T follicular helper cell (primary cell): ENCODE results near the gene ZSCAN12.
"Not testable (repeated sequence)": the region's sequence is repeated elsewhere in the genome, so short reads cannot be mapped to it uniquely, and the experiment has no call there.

Experiments
- DNase-seq: peaks from one replicate; pipeline ENCODE4 v3.0.0-alpha.2; 2020; ENCODE audit warnings: low read depth
- total RNA-seq, 2 experiments: gene quantifications; one replicate each; lab custom pipeline; 2026; lab: John Stamatoyannopoulos, UW

The ZSCAN12 gene
- total RNA-seq = 19.7 to 28.1 reads per million in 2 experiments

DNA sequence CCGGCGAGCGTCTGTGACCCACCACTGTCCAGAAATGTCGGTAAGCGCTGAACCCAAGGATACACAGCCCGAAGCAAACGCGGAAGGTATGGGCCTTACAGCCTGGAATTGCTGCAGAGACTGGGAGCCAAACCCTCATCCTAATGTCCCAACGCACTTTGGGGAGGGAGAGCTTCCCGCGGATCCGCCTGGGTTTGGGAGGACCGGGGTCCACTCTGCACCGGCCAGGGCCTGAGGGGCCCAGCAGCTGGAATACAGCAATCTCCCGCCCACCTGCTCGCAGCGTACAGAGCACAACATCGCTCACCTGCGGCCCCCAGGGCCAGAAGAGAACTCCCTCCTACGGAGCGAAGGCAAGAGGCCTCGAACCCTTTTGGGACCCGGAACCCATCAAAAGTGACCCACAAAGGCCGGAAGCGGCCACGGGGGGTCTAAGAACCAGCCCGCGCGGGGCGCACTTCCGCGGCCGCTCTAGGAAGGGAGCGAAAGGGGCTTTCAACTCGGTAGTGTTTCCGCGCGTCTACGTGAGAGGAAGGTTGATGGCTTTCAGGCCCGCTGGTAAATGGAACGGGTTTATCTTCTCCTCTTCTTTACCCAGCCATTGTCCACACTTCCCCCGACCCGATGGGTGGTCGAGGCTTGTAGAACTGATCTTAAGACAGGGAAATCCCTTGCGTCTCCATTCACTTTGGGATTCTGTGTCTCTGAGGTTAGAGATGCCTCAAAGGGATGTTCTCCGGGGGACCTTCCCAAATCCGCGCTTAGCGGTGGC, at the start of gene ZSCAN12:
Gene ZSCAN12 (minus strand): TSS at position 398 of the 772 bp plus-strand sequence. CDS start 1,342 bp downstream, outside the sequence.
- DNase-seq = peak; percentile 65

DNA sequence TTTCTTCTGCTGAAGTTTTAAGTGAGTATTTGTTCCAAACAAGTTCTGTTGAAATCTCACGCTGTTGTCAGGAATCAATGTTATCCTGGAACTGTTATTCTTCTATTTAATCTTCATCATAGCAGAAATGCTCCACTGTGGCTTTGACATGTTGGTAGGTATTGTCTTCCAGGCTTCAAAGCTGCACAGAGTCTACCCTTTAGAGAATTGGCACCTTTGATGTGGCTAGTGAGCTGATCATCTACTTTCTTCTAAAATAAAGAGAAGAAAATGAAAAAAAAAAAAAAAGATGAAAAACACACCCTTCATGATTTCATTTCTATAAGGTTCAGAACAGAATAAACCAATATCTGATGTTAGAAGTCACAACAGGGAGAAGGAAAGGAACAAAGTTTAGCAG, 49.5 kb upstream of the ZSCAN12 start:
- DNase-seq = no peak

GRCh38 chr6:28447512-28447906, 48.0 kb upstream of the ZSCAN12 start:
- not testable (repeated sequence) for DNase-seq

DNA sequence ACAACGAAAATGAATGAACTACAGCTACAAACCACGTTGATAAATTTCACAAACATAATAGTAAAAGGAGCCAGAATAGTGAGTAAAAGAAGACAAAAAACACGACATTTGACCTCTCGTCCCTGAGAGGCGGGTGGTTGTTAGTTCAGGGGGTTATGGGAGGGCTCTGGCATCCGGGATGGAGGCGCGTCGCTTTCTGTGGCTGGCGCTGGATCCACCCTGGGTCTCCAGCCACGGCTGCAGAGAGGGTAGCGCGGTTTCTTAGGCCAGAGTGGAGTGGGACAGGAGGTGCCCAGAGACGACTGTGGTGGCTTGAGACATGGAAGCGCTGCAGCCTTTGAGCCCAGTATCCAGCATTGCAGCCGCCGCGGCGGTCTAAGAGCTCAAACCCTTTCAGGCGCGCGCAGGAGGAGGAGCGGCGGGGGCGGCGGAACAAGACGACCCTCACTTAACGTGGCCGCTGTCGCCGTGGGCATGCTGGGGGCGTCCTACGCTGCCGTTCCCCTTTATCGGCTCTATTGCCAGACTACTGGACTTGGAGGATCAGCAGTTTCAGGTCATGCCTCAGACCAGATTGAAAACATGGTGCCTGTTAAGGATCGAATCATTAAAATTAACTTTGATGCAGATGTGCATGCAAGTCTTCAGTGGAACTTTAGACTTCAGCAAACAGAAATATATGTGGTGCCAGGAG, 47.4 kb upstream of the ZSCAN12 start:
- no peak for DNase-seq

GRCh38 chr6:28444759-28445158, 45.2 kb upstream of the ZSCAN12 start:
- DNase-seq = not testable (repeated sequence)

- DNase-seq = peak; percentile 80
Measured at GRCh38 chr6:28443112-28443773, 43.7 kb upstream of the ZSCAN12 start, which contains the start of gene ZSCAN23. Gene ZSCAN23 (minus strand): TSS chr6:28443491. CDS start chr6:28436266, 7,225 bp downstream.

GRCh38 chr6:28442586-28442985, 43.0 kb upstream of the ZSCAN12 start:
- DNase-seq = no peak

- DNase-seq = no peak
Measured at GRCh38 chr6:28436404-28436803, 36.9 kb upstream of the ZSCAN12 start.

DNA sequence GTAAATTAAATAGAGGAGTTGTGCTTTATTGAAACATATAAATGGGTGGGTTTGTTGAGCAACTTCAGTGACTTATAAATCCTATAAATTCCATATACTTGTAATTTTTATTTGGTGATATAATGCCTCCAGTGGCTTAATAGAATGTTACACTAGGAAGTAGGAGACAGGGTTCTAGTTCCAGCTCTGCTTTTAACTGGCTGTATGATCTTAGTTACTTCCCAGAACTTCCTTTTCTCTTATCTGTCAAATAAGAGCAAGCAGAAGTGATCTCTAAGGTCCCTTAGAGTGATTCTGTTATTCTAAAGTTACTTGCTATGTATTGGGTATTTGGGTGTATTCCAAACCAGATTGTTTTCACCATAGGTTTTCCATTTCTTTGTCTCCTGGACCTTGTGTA, 33.6 kb upstream of the ZSCAN12 start:
- DNase-seq = no peak

DNA sequence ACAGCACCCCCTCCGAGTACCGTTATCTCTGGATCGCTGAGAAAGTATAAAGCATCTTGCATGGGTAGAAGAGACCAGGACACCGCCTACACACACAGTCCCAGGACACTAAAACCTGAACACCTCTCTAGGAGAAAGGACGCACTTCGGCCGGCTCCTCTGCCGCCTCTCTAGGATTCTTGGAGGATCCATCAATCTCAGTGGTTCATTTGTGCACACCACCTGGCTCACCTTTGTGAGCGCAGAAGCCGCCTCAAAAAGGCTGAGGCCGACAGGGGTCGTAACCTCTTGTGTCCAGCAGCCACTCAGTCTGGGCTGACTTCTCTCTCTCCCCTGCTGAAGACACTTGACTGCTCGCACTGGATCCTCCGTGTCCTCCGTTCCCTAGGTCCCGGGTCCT, 30.2 kb upstream of the ZSCAN12 start:
- DNase-seq = no peak

DNA sequence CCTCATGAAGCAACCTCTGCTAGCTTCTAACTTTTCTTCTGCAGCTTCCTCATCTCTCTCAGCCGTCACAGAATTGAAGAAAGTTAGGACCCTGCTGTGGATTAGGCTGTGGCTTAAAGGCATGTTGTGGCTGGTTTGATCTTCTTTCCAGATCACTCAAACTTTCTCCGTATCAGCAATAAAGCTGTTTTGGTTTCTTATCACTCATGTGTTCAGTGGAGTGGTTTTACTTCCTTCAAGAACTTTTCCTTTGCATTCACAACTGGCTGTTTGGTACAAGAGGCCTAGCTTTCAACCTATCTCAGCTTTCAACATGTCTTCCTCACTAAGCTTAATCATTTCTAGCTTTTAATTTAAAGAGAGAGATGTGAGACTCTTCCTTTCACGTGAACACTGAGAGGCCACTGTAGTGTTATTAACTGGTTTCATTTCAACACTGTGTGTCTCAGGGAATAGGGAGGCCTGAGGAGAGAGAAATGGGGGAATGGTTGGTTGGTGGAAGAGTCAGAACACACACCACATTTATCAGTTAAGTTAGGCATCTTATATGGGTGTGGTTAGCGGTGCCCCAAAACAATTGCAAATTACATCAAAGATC, 26.5 kb upstream of the ZSCAN12 start:
- no peak for DNase-seq

DNA sequence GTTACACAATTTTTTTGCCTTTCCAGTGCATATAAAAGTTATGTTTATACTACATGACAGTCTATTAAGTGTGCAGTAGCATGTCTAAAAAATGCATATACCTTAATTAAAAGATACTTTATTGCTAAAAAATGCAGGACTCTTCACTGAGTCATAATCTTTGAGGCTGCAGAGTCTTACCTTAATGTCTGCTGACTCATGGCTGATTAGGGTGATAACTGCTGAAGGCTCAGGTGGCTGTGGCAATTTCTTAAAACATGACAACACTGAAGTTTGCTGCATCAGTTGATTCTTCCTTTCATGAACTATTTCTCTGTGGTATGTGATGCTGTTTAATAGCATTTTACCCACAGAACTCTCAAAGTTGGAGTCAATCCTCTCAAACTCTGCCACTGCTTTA, 24.6 kb upstream of the ZSCAN12 start:
- no peak for DNase-seq

- no peak for DNase-seq
Measured at GRCh38 chr6:28423546-28423945, 24.0 kb upstream of the ZSCAN12 start.

DNA sequence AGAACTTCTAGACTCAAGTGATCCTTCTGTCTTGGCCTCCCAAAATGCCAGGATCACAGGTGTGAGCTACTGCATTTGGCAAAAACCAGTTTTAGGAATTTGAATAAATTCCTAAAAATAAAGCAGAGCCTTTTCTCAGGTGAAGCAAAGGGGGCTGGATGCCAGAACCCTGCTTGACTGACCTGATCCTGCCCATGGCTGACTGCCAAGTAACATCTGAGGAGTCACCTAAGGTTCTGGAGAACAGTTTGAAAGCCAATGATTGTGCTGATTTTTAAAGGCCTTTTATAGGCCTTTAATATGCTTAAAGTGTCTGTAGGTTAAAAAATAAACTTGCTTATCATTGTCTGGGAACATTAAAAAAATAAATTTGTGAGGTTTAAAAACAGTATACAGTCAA, 14.1 kb upstream of the ZSCAN12 start:
- no peak for DNase-seq

GRCh38 chr6:28410767-28411166, 11.2 kb upstream of the ZSCAN12 start:
- DNase-seq = no peak

DNA sequence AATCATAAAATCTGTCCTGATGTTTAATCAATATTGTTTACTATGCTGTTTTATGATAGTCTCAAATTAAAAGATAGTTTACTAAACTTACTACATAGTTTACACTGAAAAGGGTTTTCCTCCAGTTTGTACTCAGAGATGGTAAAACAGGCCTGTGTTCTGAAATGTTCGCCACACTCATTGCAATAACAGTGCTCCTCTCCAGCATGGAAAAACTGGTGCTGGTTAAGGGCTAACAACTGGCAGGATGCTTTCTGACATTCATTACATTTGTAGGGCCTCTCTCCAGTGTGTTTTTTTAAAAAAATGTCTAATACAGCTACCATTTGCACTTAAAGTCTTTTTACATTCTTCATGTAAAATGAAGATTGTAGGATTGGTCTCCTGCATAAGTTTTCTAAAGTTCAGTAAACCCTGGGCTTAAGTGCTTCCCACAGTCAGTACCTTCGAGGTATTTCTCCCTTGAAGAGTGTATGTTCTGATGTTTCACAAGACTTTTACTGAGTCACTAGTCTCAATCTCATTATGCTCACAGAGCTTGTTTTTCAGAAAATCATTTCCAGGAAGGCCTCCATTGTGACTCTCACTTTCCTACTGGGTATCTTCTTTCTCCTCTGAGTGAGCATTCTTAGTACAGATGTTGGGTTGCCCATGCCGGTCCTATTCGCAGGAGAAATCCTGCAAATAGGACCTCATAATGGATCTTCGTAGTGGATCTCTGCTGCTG, 8.7 kb upstream of the ZSCAN12 start:
- no peak for DNase-seq

DNA sequence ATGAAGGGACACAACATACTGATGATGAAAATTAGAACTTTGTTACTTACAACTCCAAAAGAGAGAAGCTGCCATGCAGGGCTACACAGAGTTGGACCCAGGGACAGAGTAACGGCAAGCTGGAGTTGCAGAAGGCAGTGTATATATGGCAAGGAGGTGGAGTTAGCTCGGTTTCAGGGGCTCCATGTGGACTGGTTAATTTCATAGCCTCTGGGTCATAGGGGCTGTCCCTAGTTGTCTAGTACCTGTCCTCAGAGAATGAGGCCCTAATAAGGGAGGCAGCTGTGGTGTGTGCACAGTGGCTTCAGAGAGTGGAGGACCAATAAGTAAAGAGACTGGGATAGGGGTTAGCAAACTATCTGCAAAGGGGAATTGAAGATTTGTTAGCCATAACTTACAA, 7.9 kb upstream of the ZSCAN12 start:
- DNase-seq = no peak

DNA sequence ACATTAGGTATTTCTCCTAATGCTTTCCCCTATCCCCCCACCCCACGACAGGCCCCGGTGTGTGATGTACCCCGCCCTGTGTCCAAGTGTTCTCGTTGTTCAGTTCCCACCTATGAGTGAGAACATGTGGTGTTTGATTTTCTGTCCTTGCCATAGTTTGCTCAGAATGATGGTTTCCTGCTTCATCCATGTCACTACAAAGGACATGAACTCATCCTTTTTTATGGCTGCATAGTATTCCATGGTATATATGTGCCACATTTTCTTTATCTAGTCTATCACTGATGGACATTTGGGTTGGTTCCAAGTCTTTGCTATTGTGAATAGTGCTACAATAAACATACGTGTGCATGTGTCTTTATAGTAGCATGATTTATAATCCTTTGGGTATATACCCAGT, 4.4 kb upstream of the ZSCAN12 start:
- DNase-seq = not testable (repeated sequence)

DNA sequence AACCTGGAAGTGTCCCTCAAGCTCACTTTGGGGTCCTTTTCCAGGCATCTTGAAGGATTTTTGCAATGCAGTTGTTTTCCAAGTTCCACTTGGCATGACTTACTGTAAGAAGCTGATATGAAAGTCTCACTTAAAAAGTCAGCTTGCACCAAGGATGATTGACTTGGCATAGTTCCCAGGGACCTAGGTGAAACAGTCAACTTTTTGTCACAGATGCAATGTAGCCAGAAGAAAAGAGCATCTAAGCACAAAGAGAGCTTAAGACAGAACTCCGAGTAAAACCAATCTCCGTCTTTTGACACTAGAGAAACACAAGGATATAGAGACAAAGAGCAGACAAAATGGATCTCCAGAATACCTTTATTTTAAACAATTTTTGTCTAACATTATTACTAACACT, 2.6 kb upstream of the ZSCAN12 start:
- DNase-seq = no peak

DNA sequence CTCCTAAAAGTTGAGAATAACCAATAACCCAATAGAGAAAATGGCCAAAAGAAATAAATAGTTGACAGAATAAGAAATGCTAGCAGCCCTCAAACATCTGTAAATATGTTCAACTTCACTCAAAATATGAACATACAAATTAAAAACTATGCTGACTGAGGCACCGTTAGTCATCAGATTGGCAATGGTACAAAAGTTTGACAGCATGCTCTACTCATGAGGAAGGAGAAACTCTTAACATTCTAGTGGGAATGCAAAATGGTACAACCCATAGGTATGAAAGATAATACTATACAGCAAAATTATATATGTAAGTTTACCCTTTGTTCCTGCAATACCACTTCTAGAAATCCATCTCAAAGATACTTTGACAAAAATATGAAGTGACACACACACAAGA, 1.6 kb upstream of the ZSCAN12 start:
- no peak for DNase-seq

DNA sequence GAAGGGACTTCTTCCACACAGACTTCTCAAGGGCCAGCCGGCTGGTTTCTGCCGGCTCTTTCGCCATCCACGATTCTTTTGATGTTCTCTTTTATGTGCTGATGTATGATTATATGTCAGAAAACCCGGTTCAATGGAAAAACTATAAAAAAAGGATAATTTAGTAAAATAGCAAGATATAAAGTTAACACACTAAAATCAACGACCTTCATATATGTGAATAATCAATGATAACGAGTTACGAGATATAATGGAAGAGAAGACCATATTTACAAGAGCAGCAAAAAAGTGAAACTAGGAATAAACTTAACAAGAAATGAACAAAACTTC, 540 bp upstream of the ZSCAN12 start:
- no peak for DNase-seq

- no peak for DNase-seq
Measured at GRCh38 chr6:28395918-28396317, 3.6 kb downstream of the ZSCAN12 start.
